Left cardiac atrium (tissue), 4 donors: ENCODE measurements around the gene ITPRIP. TPM values are rescaled to one million over a fixed set of nuclear protein-coding genes. Genes with fewer than 3 reads are reported as not detected.
A peak's percentile ranks its signal among the peaks of the same experiment; 100 is the strongest.

Experiments
- ATAC-seq, 2 donors: fragments of 200-7000 bp; cut with Tn5 transposase; one replicate each; pipeline ENCODE4 v1.9.1; 2020; ENCODE audit warnings: mild to moderate bottlenecking in 2 of 2, moderate library complexity in 2 of 2
- DNase-seq: peaks from one replicate; pipeline ENCODE4 v3.0.0-alpha.2; 2020
- intact Hi-C, 2 donors: fragments of 100-400 bp; cut with DNase I; formaldehyde crosslinking; loops; one replicate each; pipeline versions ENCODE4 v1.14.1 to v1.15.1; 2022 to 2023
- total RNA-seq, 2 donors: library from RNA; stranded (reverse); fragmentation: NEBNext Ultra II Directional; extraction: Animal tissue kit (Norgen Biotek cat#: 25700); gene quantifications; one replicate each; pipeline ENCODE4 v1.2.1, GENCODE V29; 2021
- donor health status: DM: no; HTN: yes; CAD: no.
- donor health status: DM: no; HTN: yes; CAD: no; lungs with severe emphysema.
- donor health status: DM: yes; HTN: yes; CAD: no.
- donor health status: Dilated cardiomyopathy.

ITPRIP gene
- total RNA-seq, 2 donors from 2014 or later, result 45.4 to 90.7 TPM

- DNase-seq (no peak), ATAC-seq (no peak)
- intact Hi-C loops, result no loop called here
Measured at GRCh38 chr10:104316321-104317099, 21.8 kb downstream of the ITPRIP start.

GRCh38 chr10:104315486-104315921 lies 22.8 kb downstream of the ITPRIP start:
- no peak for ATAC-seq

GRCh38 chr10:104314591-104315485 lies 23.4 kb downstream of the ITPRIP start:
- no peak for DNase-seq
- intact Hi-C loops, result no loop called here

More at GRCh38 chr10:104315486-104315921, 22.8 kb downstream of the ITPRIP start:
- intact Hi-C loops, result no loop called here
- no peak for DNase-seq

GRCh38 chr10:104311184-104311720 lies 27.0 kb downstream of the ITPRIP start:
- ATAC-seq, result no peak
- DNase-seq, result no peak
- intact Hi-C loops, result loop anchor here in 1 of 2 donors (2.0 kb wide), 1 partner anchor 16 kb away; no protein-coding TSS in a partner anchor

More at GRCh38 chr10:104314591-104315485, 23.4 kb downstream of the ITPRIP start:
- ATAC-seq, result no peak

GRCh38 chr10:104309980-104310978 lies 28.0 kb downstream of the ITPRIP start:
- ATAC-seq, result peak; percentile 81 to 87
- intact Hi-C loops, result loop anchor here in 1 of 2 donors (2.0 kb wide), 1 partner anchor 17 kb away; no protein-coding TSS in a partner anchor
- peak; percentile 86 for DNase-seq

GRCh38 chr10:104308439-104308903 lies 29.8 kb downstream of the ITPRIP start:
- DNase-seq (no peak), ATAC-seq (no peak)
- intact Hi-C loops, result no loop called here

GRCh38 chr10:104307576-104308438 lies 30.5 kb downstream of the ITPRIP start:
- intact Hi-C loops, result no loop called here
- ATAC-seq, result no peak
- DNase-seq, result no peak

- DNase-seq (no peak), ATAC-seq (no peak)
- intact Hi-C loops, result no loop called here
Measured at GRCh38 chr10:104306897-104307296, 31.4 kb downstream of the ITPRIP start.

- no peak for DNase-seq
- ATAC-seq, result peak in 1 of 2 donors; percentile 44
- intact Hi-C loops, result no loop called here
Measured at GRCh38 chr10:104304927-104305326, 33.3 kb downstream of the ITPRIP start.

GRCh38 chr10:104304356-104304745 lies 33.9 kb downstream of the ITPRIP start:
- no peak for ATAC-seq
- intact Hi-C loops, result no loop called here
- DNase-seq, result no peak

- intact Hi-C loops, result no loop called here
- DNase-seq, result no peak
- ATAC-seq, result no peak
Measured at GRCh38 chr10:104303594-104304355, 34.5 kb downstream of the ITPRIP start.

GRCh38 chr10:104301907-104302690 lies 36.2 kb downstream of the ITPRIP start:
- no peak for ATAC-seq
- intact Hi-C loops, result loop anchor here in 1 of 2 donors (2.0 kb wide), 1 partner anchor 37 kb away; the partner anchor contains the start of gene ITPRIP
- no peak for DNase-seq

GRCh38 chr10:104300736-104301292 lies 37.5 kb downstream of the ITPRIP start:
- intact Hi-C loops, result loop anchor here in 1 of 2 donors (2.0 kb wide), 1 partner anchor 38 kb away; the partner anchor contains the start of gene ITPRIP
- DNase-seq, result peak; percentile 84
- ATAC-seq, result peak; percentile 57 to 76

GRCh38 chr10:104300002-104300735 lies 38.1 kb downstream of the ITPRIP start:
- ATAC-seq (peak; percentile 45 to 65), DNase-seq (peak; percentile 86)
- intact Hi-C loops, result loop anchor here in 1 of 2 donors (2.0 kb wide), 1 partner anchor 39 kb away; the partner anchor contains the start of gene ITPRIP
